Stimulated activated CD4-positive, alpha-beta T cell treated with anti-CD3 and anti-CD28 coated beads, TNF-alpha, amount 100 ng/mL, for 4 hours (primary cell): ENCODE measurements around the gene OSGIN1.
"Not testable (repeated sequence)": the region's sequence is repeated elsewhere in the genome, so short reads cannot be mapped to it uniquely, and the experiment has no call there.

Experiments used
- DNase-seq, 3 experiments: peaks; one replicate each; pipeline ENCODE4 v3.0.0-alpha.2; 2020; ENCODE audit warnings: low read depth in 3 of 3

Gene OSGIN1

GRCh38 chr16:83941546-83941945 is 11.5 kb upstream of the OSGIN1 start:
- not testable (repeated sequence) for DNase-seq

- no peak for DNase-seq
Observed at GRCh38 chr16:83942074-83942473, 11.0 kb upstream of the OSGIN1 start.

GRCh38 chr16:83942815-83943515 is 10.1 kb upstream of the OSGIN1 start:
- DNase-seq = no peak

GRCh38 chr16:83943516-83944050 is 9.5 kb upstream of the OSGIN1 start:
- DNase-seq = no peak

- DNase-seq = no peak
Observed at GRCh38 chr16:83945587-83945986, 7.5 kb upstream of the OSGIN1 start.

- DNase-seq = no peak
Observed at GRCh38 chr16:83946154-83946780, 6.8 kb upstream of the OSGIN1 start.

- no peak for DNase-seq
Observed at GRCh38 chr16:83946781-83947566, 6.1 kb upstream of the OSGIN1 start.

- no peak for DNase-seq
Observed at GRCh38 chr16:83947642-83948234, 5.3 kb upstream of the OSGIN1 start.

- no peak for DNase-seq
Observed at GRCh38 chr16:83948914-83949723, 3.9 kb upstream of the OSGIN1 start.

- DNase-seq = no peak
Observed at GRCh38 chr16:83949724-83950001, 3.4 kb upstream of the OSGIN1 start.

- DNase-seq = not testable (repeated sequence)
Observed at GRCh38 chr16:83950862-83951399, 2.1 kb upstream of the OSGIN1 start.

- no peak for DNase-seq
Observed at GRCh38 chr16:83951544-83951943, 1.5 kb upstream of the OSGIN1 start.

- DNase-seq = peak in 1 of 3 experiments; percentile 3
Observed at GRCh38 chr16:83952587-83952939, 477 bp upstream of the OSGIN1 start.

GRCh38 chr16:83953796-83954576 is 946 bp downstream of the OSGIN1 start:
- no peak for DNase-seq

GRCh38 chr16:83954577-83955016 is 1.6 kb downstream of the OSGIN1 start:
- no peak for DNase-seq

- no peak for DNase-seq
Observed at GRCh38 chr16:83955218-83956130, 2.4 kb downstream of the OSGIN1 start.

GRCh38 chr16:83956336-83957289 is 3.6 kb downstream of the OSGIN1 start:
- DNase-seq = peak; percentile 32 to 59 (median 47)

GRCh38 chr16:83957296-83957855 is 4.3 kb downstream of the OSGIN1 start:
- DNase-seq = no peak
